Endothelial cell of umbilical vein (primary cell): ENCODE results near the gene GTF3C1. TPM values are rescaled to one million over a fixed set of nuclear protein-coding genes. Genes with fewer than 3 reads are reported as not detected.

ENCODE experiments used
- BruUV-seq: library from RNA; stranded (reverse); fragments of 400-500 nt; replicated peaks from 2 replicates; lab custom pipeline; 2021; lab: Mats Ljungman, UMichigan
- CTCF ChIA-PET: fragments of 300-600, 350-600 bp; sonication (Branson Sonifier 250); formaldehyde crosslinking; loops from one replicate; lab custom pipeline; 2021; ENCODE audit warnings: antibody characterized with exemption, inconsistent platforms; lab: Charles Lee
- POLR2A ChIA-PET: fragments of 300-600, 350-600 bp; sonication (Branson Sonifier 250); formaldehyde crosslinking; loops from one replicate; lab custom pipeline; 2021; ENCODE audit warnings: antibody characterized with exemption, inconsistent platforms; lab: Charles Lee
- DNase-seq: peaks from one replicate; pipeline ENCODE4 v3.0.0-alpha.2; 2011; ENCODE audit warnings: low read depth, low spot score
- FAIRE-seq: peaks from 2 replicates; lab custom pipeline; 2011; peaks lifted over from hg19 to GRCh38; lab: Jason Lieb, UNC
- H2AFZ ChIP-seq: 2 replicates; pipeline ENCODE4 v1.6.0; 2012; ENCODE audit warnings: low read depth, low read length, control low read depth, inconsistent platforms
- H3K27ac ChIP-seq: 2 replicates; pipeline ENCODE4 v1.5.1; 2011; ENCODE audit warnings: low read depth, mild to moderate bottlenecking, control low read depth, low read length, moderate library complexity; ENCODE audit not compliant: insufficient read depth
- H3K27me3 ChIP-seq, 2 experiments: 2 replicates each; pipeline versions ENCODE4 v1.6.0 to v1.6.1; 2011; ENCODE audit warnings: low read length in 2 of 2, mixed read lengths in 1 of 2; ENCODE audit not compliant: control insufficient read depth in 2 of 2, insufficient read depth in 2 of 2
- H3K36me3 ChIP-seq, 2 experiments: 2 replicates in 1 of 2; 3 replicates in 1 of 2; pipeline ENCODE4 v1.5.1; 2011; ENCODE audit warnings: low read length in 2 of 2, mild to moderate bottlenecking in 1 of 2, moderate library complexity in 1 of 2; ENCODE audit not compliant: control insufficient read depth in 2 of 2, insufficient read depth in 2 of 2; ENCODE audit errors: extremely low read depth in 1 of 2
- H3K4me1 ChIP-seq: 3 replicates; pipeline ENCODE4 v1.5.1; 2011; ENCODE audit warnings: mild to moderate bottlenecking, low read length; ENCODE audit not compliant: control insufficient read depth, insufficient read depth; ENCODE audit errors: extremely low read depth
- H3K4me2 ChIP-seq: 2 replicates; pipeline ENCODE4 v1.6.1; 2011; ENCODE audit warnings: low read length, control low read depth, mixed read lengths; ENCODE audit not compliant: insufficient read depth
- H3K4me3 ChIP-seq, 3 experiments: fragments of 200-600 bp in 1 of 3; sonication (generic), shearing (Covaris generic) in 1 of 3; replicated peaks in 1 of 3; 2 replicates each; pipeline ENCODE4 v1.5.1; 2011 to 2016; ENCODE audit warnings: control low read depth in 3 of 3, low read length in 3 of 3, mild to moderate bottlenecking in 2 of 3, inconsistent platforms in 1 of 3, low read depth in 1 of 3, moderate library complexity in 1 of 3; ENCODE audit not compliant: insufficient read depth in 1 of 3
- H3K79me2 ChIP-seq: 2 replicates; pipeline ENCODE4 v1.6.0; 2012; ENCODE audit warnings: low read length, inconsistent platforms; ENCODE audit not compliant: control insufficient read depth, insufficient read depth
- H3K9ac ChIP-seq: replicated peaks from 2 replicates; pipeline ENCODE3; 2011; ENCODE audit warnings: low read length, control low read depth; ENCODE audit not compliant: insufficient read depth; ENCODE audit errors: extremely low read depth
- H3K9me1 ChIP-seq: replicated peaks from 3 replicates; pipeline ENCODE4 v1.6.0; 2011; ENCODE audit warnings: mild to moderate bottlenecking, low read length; ENCODE audit not compliant: control insufficient read depth, insufficient read depth; ENCODE audit errors: extremely low read depth
- H3K9me3 ChIP-seq: replicated peaks from 2 replicates; pipeline ENCODE4 v1.5.1; 2012; ENCODE audit warnings: low read length, inconsistent platforms; ENCODE audit not compliant: control insufficient read depth, insufficient read depth
- H4K20me1 ChIP-seq: replicated peaks from 2 replicates; pipeline ENCODE3; 2011; ENCODE audit warnings: mild to moderate bottlenecking, low read length; ENCODE audit not compliant: control insufficient read depth, insufficient read depth; ENCODE audit errors: extremely low read depth
- CTCF ChIP-seq, 2 donors: IDR thresholded peaks; 1 replicate in 1 of 2; 2 replicates in 1 of 2; pipeline ENCODE4 v1.5.1; 2011; ENCODE audit warnings: low read length in 2 of 2, mild to moderate bottlenecking in 2 of 2, moderate library complexity in 2 of 2, control low read depth in 1 of 2, inconsistent platforms in 1 of 2, low read depth in 1 of 2; ENCODE audit not compliant: insufficient read depth in 1 of 2; ENCODE audit errors: extremely low read depth in 1 of 2
- EZH2 ChIP-seq: IDR thresholded peaks from 2 replicates; pipeline ENCODE4 v1.6.1; 2012; ENCODE audit warnings: borderline replicate concordance, low read depth, mild to moderate bottlenecking, moderate library complexity, low read length, inconsistent platforms; ENCODE audit not compliant: severe bottlenecking
- GATA2 ChIP-seq: IDR thresholded peaks from 2 replicates; pipeline ENCODE4 v1.7.0; 2011; ENCODE audit warnings: low read depth, mild to moderate bottlenecking, moderate library complexity, mixed read lengths, low read length; ENCODE audit not compliant: insufficient read length, insufficient read depth
- JUN ChIP-seq: IDR thresholded peaks from 2 replicates; pipeline ENCODE4 v1.6.1; 2011; ENCODE audit warnings: borderline replicate concordance, low read depth; ENCODE audit not compliant: insufficient read length, insufficient read depth
- MAX ChIP-seq: IDR thresholded peaks from 2 replicates; pipeline ENCODE4 v1.6.1; 2011; ENCODE audit not compliant: insufficient read depth, insufficient read length
- MYC ChIP-seq: IDR thresholded peaks from one replicate; pipeline ENCODE4 v1.6.1; 2011; ENCODE audit warnings: mild to moderate bottlenecking, low read depth, low read length
- POLR2A ChIP-seq: IDR thresholded peaks from 2 replicates; pipeline ENCODE4 v1.6.1; 2012; ENCODE audit warnings: low read depth, mild to moderate bottlenecking, control low read depth, low read length
- POLR2AphosphoS5 ChIP-seq: IDR thresholded peaks from 2 replicates; pipeline ENCODE4 v1.6.1; 2012; ENCODE audit warnings: low read depth, mild to moderate bottlenecking, control low read depth, low read length, moderate library complexity; ENCODE audit not compliant: insufficient read depth
- dilution Hi-C: fragments of 300-500 bp; cut with MboI; formaldehyde crosslinking; loops from one replicate; pipeline ENCODE4 v1.15.0; 2019; ENCODE audit warnings: low sequenced_read_pairs; ENCODE audit not compliant: extremely low pct_ligation_motif_present
- intact Hi-C: fragments of 100-400 bp; cut with micrococcal nuclease; formaldehyde crosslinking; loops from one replicate; pipeline ENCODE4 v1.10.0; 2022
- polyA plus RNA-seq, 4 experiments: library from polyadenylated mRNA; depleted of rRNA in 3 of 4; stranded (reverse) in 3 of 4; unstranded in 1 of 4; fragments of >200 nt; gene quantifications; 2 replicates each; pipeline versions ENCODE4 v1.2.1 to v1.2.3, GENCODE V29; 2011 to 2012; ENCODE audit warnings: missing spikeins in 1 of 4
- total RNA-seq: library from RNA; stranded (reverse); gene quantifications from 2 replicates; pipeline ENCODE4 v1.2.3, GENCODE V29; 2021

The GTF3C1 gene
- total and polyA plus RNA-seq, 2 donors (not counting 3 experiments of a cell fraction or from before 2014, with no cell fraction given): 58.1 to 86.1 TPM

- Histone ChIP-seq H3K4me2 (no peak overlapping the region), H3K27ac (no peak overlapping the region), H3K9me3 (no peaks in the 10 kb centered on the region), H3K27me3 (no peaks in the 10 kb centered on the region), H2AFZ (no peak overlapping the region), H3K36me3 (peaks cover 22 to 40% of the 10 kb centered on the region in 2 experiments), H3K9ac (no peak overlapping the region), H3K4me3 (no peak overlapping the region), H4K20me1 (no peaks in the 10 kb centered on the region), H3K9me1 (no peaks in the 10 kb centered on the region), H3K79me2 (no peaks in the 10 kb centered on the region), H3K4me1 (peaks cover 2% of the 10 kb centered on the region)
- dilution Hi-C loops: no loop called here
- FAIRE-seq: no peak
- intact Hi-C loops: no loop called here
- DNase-seq: no peak
- CTCF ChIA-PET: no interaction called here
- POLR2A ChIA-PET: no interaction called here
- no TSS peak for BruUV-seq
- no peak for TF ChIP-seq POLR2AphosphoS5
- no peak for TF ChIP-seq CTCF (IDR thresholded peaks at IDR 0.05; ENCODE audit: extremely low read depth in 1 of 2, insufficient read depth in 1 of 2, low read depth in 1 of 2, low read length in 2 of 2)
- no peak for TF ChIP-seq POLR2A
- TF ChIP-seq EZH2: no peak
- TF ChIP-seq GATA2: no peak
- TF ChIP-seq MAX: no peak
- no peak for TF ChIP-seq MYC
- TF ChIP-seq JUN: no peak
Observed at GRCh38 chr16:27539636-27540035, 10.1 kb downstream of the GTF3C1 start.
